LHCN-M2 (cell line): ENCODE measurements around the gene SLC10A3. TPM values are rescaled to one million over a fixed set of nuclear protein-coding genes. Genes with fewer than 3 reads are reported as not detected.

ENCODE experiments used
- DNase-seq: peaks from one replicate; pipeline ENCODE4 v3.0.0-alpha.2; 2012; ENCODE audit warnings: low read depth
- polyA plus RNA-seq: library from polyadenylated mRNA; unstranded; fragments of >200 nt; gene quantifications from one replicate; pipeline ENCODE4 v1.2.1, GENCODE V29; 2012; ENCODE audit warnings: missing spikeins
- total RNA-seq: library from RNA; depleted of rRNA; stranded (reverse); fragments of >200 nt; gene quantifications from 2 replicates; pipeline ENCODE4 v1.2.3, GENCODE V29; 2014; rRNA removed

The SLC10A3 gene
- total RNA-seq, result 48.8 and 57.7 TPM in 2 replicates
- polyA plus RNA-seq, result 38.0 TPM

GRCh38 chrX:154490414-154491083, at the start of gene SLC10A3:
Gene SLC10A3 (minus strand): TSS chrX:154490629. CDS start chrX:154488940, 1,689 bp downstream.
- peak; percentile 90 for DNase-seq

GRCh38 chrX:154539077-154539476, 48.6 kb upstream of the SLC10A3 start:
- no peak for DNase-seq

DNA sequence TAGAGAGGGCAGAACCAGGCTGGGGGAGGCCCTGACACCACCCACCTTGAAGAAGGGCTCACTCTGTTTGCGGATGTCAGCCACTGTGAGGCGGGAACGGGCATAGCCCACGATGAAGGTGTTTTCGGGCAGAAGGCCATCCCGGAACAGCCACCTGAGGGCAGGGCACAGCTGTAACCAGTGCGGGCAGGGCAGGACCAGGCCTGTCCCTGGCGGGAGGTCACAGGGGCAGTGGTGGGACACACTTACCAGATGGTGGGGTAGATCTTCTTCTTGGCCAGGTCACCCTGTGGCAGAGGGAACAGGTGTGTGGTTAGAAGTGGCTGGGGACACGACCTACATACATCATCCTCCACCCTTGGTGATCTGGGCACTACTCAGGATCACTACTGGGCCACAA, 45.5 kb upstream of the SLC10A3 start:
- no peak for DNase-seq

DNA sequence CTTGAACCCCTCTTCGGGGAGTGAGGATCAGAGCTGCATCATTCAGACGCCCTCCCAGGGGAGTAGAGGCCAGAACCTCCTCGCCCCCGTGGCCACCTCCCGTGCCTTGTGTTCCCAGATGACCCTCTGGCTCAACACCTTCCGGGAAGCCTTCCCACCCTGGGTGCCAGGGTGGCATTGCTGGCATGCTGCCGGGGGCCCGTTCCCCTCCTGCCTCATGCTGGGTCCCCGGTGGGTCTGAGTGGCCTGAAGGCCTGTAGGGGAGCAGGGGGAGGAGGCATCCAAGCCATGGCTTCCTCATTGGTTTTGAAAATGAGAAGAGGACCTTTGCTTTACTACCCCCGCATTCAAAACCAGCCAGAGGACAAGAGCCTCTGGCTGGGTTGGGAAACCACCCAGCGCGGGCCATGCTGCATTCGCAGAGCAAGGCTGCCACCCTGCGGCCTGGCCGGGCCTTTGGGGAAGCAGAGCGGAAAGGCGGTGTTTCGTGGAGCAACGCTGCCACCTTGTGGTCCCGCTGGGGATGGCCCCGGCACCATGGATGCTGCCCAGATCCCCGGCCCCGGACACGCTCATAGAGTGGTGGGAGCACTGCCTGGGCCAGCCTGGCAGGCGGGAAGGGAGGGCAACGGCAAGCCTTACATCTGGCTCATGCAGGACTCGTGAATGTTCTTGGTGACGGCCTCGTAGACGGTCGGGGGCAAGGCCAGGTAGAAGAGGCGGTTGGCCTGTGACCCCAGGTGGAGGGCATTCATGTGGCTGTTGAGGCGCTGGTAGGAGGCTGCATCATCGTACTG, 44.3 kb upstream of the SLC10A3 start:
- peak; percentile 74 for DNase-seq

DNA sequence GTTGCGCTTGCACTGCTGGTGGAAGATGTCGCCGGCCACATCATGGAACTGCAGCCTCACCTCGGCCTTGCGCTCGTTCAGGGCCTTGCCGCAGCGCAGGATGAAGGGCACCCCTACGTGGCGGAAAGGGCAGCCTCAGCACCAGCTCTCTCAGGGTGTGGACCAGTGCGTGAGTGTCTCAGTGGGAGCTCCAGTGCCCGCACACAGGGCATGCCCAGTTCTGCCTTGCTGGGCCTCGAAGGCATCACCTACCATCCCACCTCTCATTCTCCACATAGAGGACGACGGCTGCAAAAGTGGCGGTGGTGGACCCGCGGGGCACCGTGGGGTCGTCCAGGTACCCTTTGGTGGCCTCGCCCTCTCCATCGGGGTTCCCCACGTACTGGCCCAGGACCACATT, 42.3 kb upstream of the SLC10A3 start:
- no peak for DNase-seq

- peak; percentile 70 for DNase-seq
These were observed 41.2 kb upstream of the SLC10A3 start for GRCh38 chrX:154531626-154532025.

DNA sequence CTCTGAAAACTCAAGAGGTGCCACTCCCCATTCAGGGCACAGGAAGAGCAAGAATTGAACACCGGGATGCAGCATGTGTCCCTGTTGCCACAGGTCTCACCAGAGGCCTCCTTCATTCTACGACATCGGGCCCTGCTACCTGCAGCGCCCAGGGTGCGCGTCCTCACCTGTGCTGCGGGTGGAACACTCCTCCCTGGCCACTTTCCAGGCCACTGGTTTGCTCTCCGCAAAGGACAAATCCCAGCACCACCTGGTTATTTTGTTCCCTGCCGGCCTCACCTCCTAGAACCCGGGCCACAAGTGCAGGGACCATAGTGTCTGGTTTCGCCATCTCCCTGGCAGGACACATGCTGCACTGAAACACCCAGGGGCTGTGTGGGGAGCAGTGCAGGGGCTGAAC, 39.9 kb upstream of the SLC10A3 start:
- no peak for DNase-seq

- DNase-seq, result peak; percentile 51
These were observed 38.8 kb upstream of the SLC10A3 start for GRCh38 chrX:154529206-154529612.

GRCh38 chrX:154526901-154527675, 36.7 kb upstream of the SLC10A3 start:
- peak; percentile 76 for DNase-seq

GRCh38 chrX:154525606-154526490, 35.4 kb upstream of the SLC10A3 start:
- DNase-seq, result no peak

DNA sequence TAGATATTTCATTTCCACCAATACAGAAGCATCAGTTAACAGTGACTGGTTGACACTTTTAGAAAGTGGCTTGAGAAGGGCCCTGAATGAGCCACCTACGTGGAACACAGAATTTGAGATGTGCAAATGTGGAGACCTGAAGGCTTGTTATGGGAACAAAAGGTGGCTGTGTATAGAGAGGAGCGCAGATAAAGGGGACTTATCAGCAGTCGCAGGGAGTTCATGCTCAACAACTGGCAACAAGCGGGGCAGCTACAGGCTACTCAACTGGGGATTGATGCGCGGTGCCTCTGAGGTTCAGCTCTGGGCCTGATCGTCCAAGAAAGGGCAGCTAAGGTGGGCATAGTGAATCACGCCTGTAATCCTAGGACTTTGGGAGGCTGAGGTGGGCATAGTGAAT, 29.0 kb upstream of the SLC10A3 start:
- no peak for DNase-seq

DNA sequence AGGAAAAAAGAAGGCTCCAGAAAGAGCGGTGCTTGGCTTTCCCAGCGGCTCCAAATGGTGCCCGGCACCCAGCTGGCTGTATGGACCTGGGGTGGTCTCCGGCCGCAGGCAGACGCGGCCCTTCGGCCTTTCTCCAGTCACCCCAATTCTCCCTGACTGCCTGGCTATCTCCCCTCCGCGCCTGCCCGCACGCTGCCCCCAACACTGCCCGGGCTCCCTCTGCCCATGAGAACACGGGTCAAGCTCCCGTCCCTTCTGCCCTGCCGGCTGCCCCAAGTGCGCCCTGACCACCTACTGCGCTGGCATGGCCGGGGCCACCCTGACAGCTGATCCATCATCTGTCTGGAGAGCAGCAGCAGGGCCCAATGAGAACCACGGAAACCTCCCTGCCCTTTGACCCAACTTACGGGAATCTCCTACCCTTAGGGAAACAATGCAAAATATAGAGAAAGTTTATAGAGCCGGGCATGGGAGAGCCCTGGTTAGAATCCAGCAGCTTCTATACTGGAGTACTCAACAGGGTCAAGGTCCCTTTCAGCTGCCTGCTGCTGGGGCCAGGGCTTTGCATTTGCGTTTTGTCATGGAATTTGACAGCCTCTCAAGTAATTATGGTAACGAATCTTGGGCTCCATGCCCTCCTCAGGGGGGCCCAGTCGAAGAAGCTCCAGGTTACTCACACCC, 26.8 kb upstream of the SLC10A3 start:
- DNase-seq, result no peak

- peak; percentile 17 for DNase-seq
These were observed 26.2 kb upstream of the SLC10A3 start for GRCh38 chrX:154516656-154517100.

GRCh38 chrX:154515966-154516655, 25.7 kb upstream of the SLC10A3 start, which contains the start of gene FAM3A:
Gene FAM3A (minus strand): TSS chrX:154516232. CDS start chrX:154515772, 460 bp downstream.
- DNase-seq, result peak; percentile 78

DNA sequence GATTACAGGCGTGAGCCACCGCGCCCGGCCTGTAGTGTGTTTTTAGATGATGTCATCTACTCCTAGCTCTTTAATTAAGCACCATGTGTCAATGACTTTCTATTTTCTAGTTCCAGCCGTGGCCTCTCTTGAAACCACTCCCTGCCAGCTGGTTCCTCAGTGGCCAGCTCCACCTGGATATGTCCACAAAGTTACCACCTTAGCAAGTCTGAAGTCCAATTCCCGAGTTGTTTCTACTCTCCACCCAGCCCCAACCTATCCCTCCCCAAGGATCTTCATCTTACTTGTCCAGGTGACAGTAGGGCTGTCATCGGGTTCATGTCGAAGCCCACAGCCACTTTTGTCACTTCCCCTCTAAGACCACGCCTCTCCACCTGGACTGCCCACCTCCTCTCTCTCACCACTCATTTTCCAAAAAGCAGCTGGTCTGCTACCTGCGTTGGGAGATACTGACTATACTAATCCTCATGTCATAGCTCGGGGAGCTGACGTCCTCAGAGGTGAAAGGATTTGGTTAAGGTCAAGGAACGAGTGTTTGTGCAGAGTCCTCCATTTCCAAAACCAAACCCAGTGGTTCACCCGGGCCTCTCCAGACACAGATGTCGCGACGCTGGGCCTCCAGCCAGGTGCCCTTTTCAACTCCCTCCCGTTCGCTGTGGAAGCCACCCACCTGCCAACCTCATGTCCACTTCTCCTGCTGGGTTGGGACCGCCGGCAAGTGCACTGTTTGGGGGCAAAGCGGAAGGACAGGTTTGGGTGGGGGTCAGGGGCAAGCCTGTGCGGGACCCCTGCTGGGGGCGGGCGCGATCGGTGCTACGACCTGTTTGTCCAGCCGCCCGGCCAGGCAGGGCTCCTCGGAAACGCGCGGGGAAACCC, 24.9 kb upstream of the SLC10A3 start:
- DNase-seq, result no peak

- DNase-seq, result no peak
These were observed 23.3 kb upstream of the SLC10A3 start for GRCh38 chrX:154513716-154514115.

GRCh38 chrX:154512879-154513553, 22.6 kb upstream of the SLC10A3 start:
- no peak for DNase-seq

GRCh38 chrX:154511761-154512160, 21.3 kb upstream of the SLC10A3 start:
- DNase-seq, result no peak
